Thyroid gland (tissue), 4 donors: ENCODE data around the gene ZNF618.

Experiments
- POLR2A ChIP-seq, 2 donors: fragments of 450-650 bp; IDR thresholded peaks; one replicate each; pipeline ENCODE4 v1.6.1; 2017; ENCODE audit warnings: antibody characterized with exemption in 2 of 2, mild to moderate bottlenecking in 2 of 2, moderate library complexity in 1 of 2
- TF ChIP-seq, protein P1 (sequence below), 6 experiments: fragments of 200-600 bp in 3 of 6; fragments of 450-650 bp in 3 of 6; sonication (generic) in 3 of 6; IDR thresholded peaks; one replicate each; pipeline ENCODE4 v1.5.1; 2016 to 2019; ENCODE audit warnings: antibody characterized with exemption in 6 of 6, mild to moderate bottlenecking in 2 of 6, inconsistent platforms in 1 of 6, moderate library complexity in 1 of 6

DNA sequence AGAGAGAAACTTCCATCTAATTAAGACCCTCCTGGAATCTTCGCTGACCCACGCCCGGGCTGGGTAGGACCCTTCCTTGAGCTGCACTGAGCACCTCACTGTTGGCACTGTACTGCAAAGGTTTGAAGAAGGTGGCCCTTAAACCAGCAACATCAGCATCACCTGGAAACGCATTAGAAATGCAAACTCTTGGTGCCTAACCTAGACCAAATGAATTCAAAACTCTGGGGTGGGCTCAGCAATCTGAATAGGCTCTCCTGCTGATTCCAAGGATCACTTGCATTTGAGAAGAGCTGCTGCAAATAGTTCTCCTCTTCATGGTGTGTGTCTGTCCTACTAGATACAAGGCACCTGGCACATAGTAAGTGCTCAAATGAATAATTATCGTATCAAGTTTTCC, 2.7 kb upstream of the ZNF618 start:
- TF ChIP-seq, protein P1, sequence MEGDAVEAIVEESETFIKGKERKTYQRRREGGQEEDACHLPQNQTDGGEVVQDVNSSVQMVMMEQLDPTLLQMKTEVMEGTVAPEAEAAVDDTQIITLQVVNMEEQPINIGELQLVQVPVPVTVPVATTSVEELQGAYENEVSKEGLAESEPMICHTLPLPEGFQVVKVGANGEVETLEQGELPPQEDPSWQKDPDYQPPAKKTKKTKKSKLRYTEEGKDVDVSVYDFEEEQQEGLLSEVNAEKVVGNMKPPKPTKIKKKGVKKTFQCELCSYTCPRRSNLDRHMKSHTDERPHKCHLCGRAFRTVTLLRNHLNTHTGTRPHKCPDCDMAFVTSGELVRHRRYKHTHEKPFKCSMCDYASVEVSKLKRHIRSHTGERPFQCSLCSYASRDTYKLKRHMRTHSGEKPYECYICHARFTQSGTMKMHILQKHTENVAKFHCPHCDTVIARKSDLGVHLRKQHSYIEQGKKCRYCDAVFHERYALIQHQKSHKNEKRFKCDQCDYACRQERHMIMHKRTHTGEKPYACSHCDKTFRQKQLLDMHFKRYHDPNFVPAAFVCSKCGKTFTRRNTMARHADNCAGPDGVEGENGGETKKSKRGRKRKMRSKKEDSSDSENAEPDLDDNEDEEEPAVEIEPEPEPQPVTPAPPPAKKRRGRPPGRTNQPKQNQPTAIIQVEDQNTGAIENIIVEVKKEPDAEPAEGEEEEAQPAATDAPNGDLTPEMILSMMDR (IDR thresholded peaks at IDR 0.05): no peak
- no peak for TF ChIP-seq POLR2A (IDR thresholded peaks at IDR 0.05)
